Caco-2 (cell line): Measurements from ENCODE around the gene AQR. TPM values are rescaled to one million over a fixed set of nuclear protein-coding genes. Genes with fewer than 3 reads are reported as not detected.

Experiments
- BruUV-seq: library from RNA; stranded (reverse); fragments of 400-500 nt; replicated peaks from 2 replicates; lab custom pipeline; 2021; lab: Mats Ljungman, UMichigan
- CTCF ChIA-PET: fragments of 300-600 bp; sonication (Branson Sonifier 250); formaldehyde crosslinking; loops from one replicate; lab custom pipeline; 2022; ENCODE audit warnings: antibody characterized with exemption; lab: Charles Lee
- POLR2A ChIA-PET: fragments of 300-600 bp; sonication (Branson Sonifier 250); formaldehyde crosslinking; loops from one replicate; lab custom pipeline; 2022; ENCODE audit warnings: antibody characterized with exemption; lab: Charles Lee
- DNase-seq, 2 experiments: peaks; one replicate each; pipeline versions ENCODE4 v3.0.0 to v3.0.0-alpha.2; 2020 to 2022
- H3K27me3 ChIP-seq: replicated peaks from 2 replicates; pipeline ENCODE4 v1.6.0; 2011; ENCODE audit warnings: low read length; ENCODE audit not compliant: control insufficient read depth, insufficient read depth
- H3K36me3 ChIP-seq: 2 replicates; pipeline ENCODE4 v1.5.1; 2011; ENCODE audit warnings: low read length; ENCODE audit not compliant: control insufficient read depth, insufficient read depth
- H3K4me1 ChIP-seq: fragments of 250-450 bp; sonication (Bioruptor Pico); 2 replicates; pipeline ENCODE4 v1.5.1; 2020; ENCODE audit warnings: mild to moderate bottlenecking
- H3K4me3 ChIP-seq: 2 replicates; pipeline ENCODE4 v1.5.1; 2011; ENCODE audit warnings: low read depth, mild to moderate bottlenecking, control low read depth, low read length
- H3K9me3 ChIP-seq: fragments of 250-450 bp; sonication (Bioruptor Pico); 2 replicates; pipeline ENCODE4 v1.5.1; 2020; ENCODE audit warnings: mild to moderate bottlenecking, moderate library complexity
- H3K27ac Mint-ChIP-seq: one replicate; pipeline ENCODE4 v1.8.0; 2022; ENCODE audit warnings: mixed read lengths; ENCODE audit not compliant: unreplicated experiment
- H3K27me3 Mint-ChIP-seq: one replicate; pipeline ENCODE4 v1.8.0; 2022; ENCODE audit warnings: mixed read lengths; ENCODE audit not compliant: insufficient read depth, unreplicated experiment
- H3K36me3 Mint-ChIP-seq: one replicate; pipeline ENCODE4 v1.8.0; 2022; ENCODE audit warnings: mild to moderate bottlenecking, mixed read lengths; ENCODE audit not compliant: insufficient read depth, unreplicated experiment
- H3K4me1 Mint-ChIP-seq: one replicate; pipeline ENCODE4 v1.8.0; 2022; ENCODE audit warnings: low read depth, mixed read lengths; ENCODE audit not compliant: unreplicated experiment
- H3K4me3 Mint-ChIP-seq: one replicate; pipeline ENCODE4 v1.8.0; 2022; ENCODE audit warnings: mild to moderate bottlenecking, moderate library complexity, mixed read lengths; ENCODE audit not compliant: unreplicated experiment
- H3K9me3 Mint-ChIP-seq: one replicate; pipeline ENCODE4 v1.8.0; 2022; ENCODE audit warnings: mixed read lengths; ENCODE audit not compliant: unreplicated experiment
- CTCF ChIP-seq, 2 experiments: fragments of 200-600 bp in 1 of 2; IDR thresholded peaks; 1 replicate in 1 of 2; 2 replicates in 1 of 2; pipeline versions ENCODE4 v1.5.1 to v1.8.0; 2011 to 2022; ENCODE audit warnings: antibody characterized with exemption in 1 of 2, control low read depth in 1 of 2, inconsistent platforms in 1 of 2, low read depth in 1 of 2, low read length in 1 of 2, mild to moderate bottlenecking in 1 of 2, moderate library complexity in 1 of 2; ENCODE audit not compliant: insufficient read depth in 1 of 2, severe bottlenecking in 1 of 2, unreplicated experiment in 1 of 2
- intact Hi-C: fragments of 100-400 bp; cut with micrococcal nuclease; formaldehyde crosslinking; loops from one replicate; pipeline ENCODE4 v1.10.0; 2022; ENCODE audit not compliant: unreplicated experiment
- total RNA-seq: library from RNA; stranded (reverse); gene quantifications from 2 replicates; pipeline ENCODE4 v1.2.3, GENCODE V29; 2022

The AQR gene
- total RNA-seq, 1 experiment from 2014 or later: 27.7 TPM

GRCh38 chr15:34828145-34828911, 141.2 kb downstream of the AQR start:
- BruUV-seq: no TSS peak
- DNase-seq: no peak
- Histone ChIP-seq H3K9me3 (no peaks in the 10 kb centered on the region), H3K27me3 (no peaks in the 10 kb centered on the region), H3K36me3 (no peaks in the 10 kb centered on the region), H3K4me3 (no peak overlapping the region), H3K4me1 (no peaks in the 10 kb centered on the region)
- Mint-ChIP-seq H3K4me3 (no peak overlapping the region), H3K36me3 (no peaks in the 10 kb centered on the region), H3K27me3 (peaks cover 10% of the 10 kb centered on the region), H3K9me3 (no peaks in the 10 kb centered on the region), H3K4me1 (no peaks in the 10 kb centered on the region), H3K27ac (no peak overlapping the region)
- intact Hi-C loops: no loop called here
- no peak for TF ChIP-seq CTCF (IDR thresholded peaks at IDR 0.05; ENCODE audit: insufficient read depth in 1 of 2, low read depth in 1 of 2, low read length in 1 of 2, severe bottlenecking in 1 of 2, unreplicated experiment in 1 of 2)
- POLR2A ChIA-PET: no interaction called here
- CTCF ChIA-PET: no interaction called here

- CTCF ChIA-PET: no interaction called here
- Mint-ChIP-seq H3K9me3 (no peaks in the 10 kb centered on the region), H3K27me3 (peaks cover 33% of the 10 kb centered on the region), H3K4me1 (no peaks in the 10 kb centered on the region), H3K4me3 (no peak overlapping the region), H3K36me3 (no peaks in the 10 kb centered on the region), H3K27ac (no peak overlapping the region)
- BruUV-seq: no TSS peak
- no peaks in the 10 kb centered on the region for H3K4me1 ChIP-seq
- intact Hi-C loops: no loop called here
- no peaks in the 10 kb centered on the region for H3K9me3 ChIP-seq
- no peak for TF ChIP-seq CTCF (IDR thresholded peaks at IDR 0.05; ENCODE audit: insufficient read depth in 1 of 2, low read depth in 1 of 2, low read length in 1 of 2, severe bottlenecking in 1 of 2, unreplicated experiment in 1 of 2)
- H3K36me3 ChIP-seq: no peaks in the 10 kb centered on the region
- no peaks in the 10 kb centered on the region for H3K27me3 ChIP-seq
- DNase-seq: no peak
- no peak overlapping the region for H3K4me3 ChIP-seq
- POLR2A ChIA-PET: no interaction called here
Measured at GRCh38 chr15:34821831-34822230, 147.7 kb downstream of the AQR start.

- CTCF ChIA-PET: no interaction called here
- no peaks in the 10 kb centered on the region for H3K36me3 Mint-ChIP-seq
- BruUV-seq: no TSS peak
Measured at GRCh38 chr15:34820110-34820509, 149.4 kb downstream of the AQR start.

More at GRCh38 chr15:34820110-34820509, 149.4 kb downstream of the AQR start:
- Histone ChIP-seq H3K4me3 (no peak overlapping the region), H3K36me3 (no peaks in the 10 kb centered on the region), H3K4me1 (no peaks in the 10 kb centered on the region), H3K9me3 (no peaks in the 10 kb centered on the region), H3K27me3 (no peaks in the 10 kb centered on the region)
- H3K4me1 Mint-ChIP-seq: no peaks in the 10 kb centered on the region
- POLR2A ChIA-PET: no interaction called here
- intact Hi-C loops: no loop called here
- H3K27me3 Mint-ChIP-seq: peaks cover 31% of the 10 kb centered on the region
- no peak overlapping the region for H3K27ac Mint-ChIP-seq
- no peak for TF ChIP-seq CTCF (IDR thresholded peaks at IDR 0.05; ENCODE audit: insufficient read depth in 1 of 2, low read depth in 1 of 2, low read length in 1 of 2, severe bottlenecking in 1 of 2, unreplicated experiment in 1 of 2)
- no peak overlapping the region for H3K4me3 Mint-ChIP-seq
- no peaks in the 10 kb centered on the region for H3K9me3 Mint-ChIP-seq
- no peak for DNase-seq
